GM06990 (cell line): ENCODE data around the gene CARD19.

Source experiments
- DNase-seq: peaks from one replicate; pipeline ENCODE4 v3.0.0-alpha.2; 2011; ENCODE audit not compliant: insufficient read length; ENCODE audit errors: extremely low read depth
- H3K27me3 ChIP-seq: replicated peaks from 2 replicates; pipeline ENCODE4 v1.6.0; 2011; ENCODE audit warnings: low read length; ENCODE audit not compliant: control insufficient read depth, insufficient read depth
- H3K36me3 ChIP-seq: 2 replicates; pipeline ENCODE4 v1.5.1; 2011; ENCODE audit warnings: low read length; ENCODE audit not compliant: control insufficient read depth, insufficient read depth
- H3K4me3 ChIP-seq: replicated peaks from 2 replicates; pipeline ENCODE4 v1.5.1; 2011; ENCODE audit warnings: low read depth, mild to moderate bottlenecking, control low read depth, low read length
- TF ChIP-seq, protein P1 (sequence below): IDR thresholded peaks from 2 replicates; pipeline ENCODE4 v1.5.1; 2011; ENCODE audit warnings: low read length, control low read depth, mild to moderate bottlenecking, inconsistent platforms; ENCODE audit not compliant: insufficient read depth, poor library complexity, severe bottlenecking

The CARD19 gene

DNA sequence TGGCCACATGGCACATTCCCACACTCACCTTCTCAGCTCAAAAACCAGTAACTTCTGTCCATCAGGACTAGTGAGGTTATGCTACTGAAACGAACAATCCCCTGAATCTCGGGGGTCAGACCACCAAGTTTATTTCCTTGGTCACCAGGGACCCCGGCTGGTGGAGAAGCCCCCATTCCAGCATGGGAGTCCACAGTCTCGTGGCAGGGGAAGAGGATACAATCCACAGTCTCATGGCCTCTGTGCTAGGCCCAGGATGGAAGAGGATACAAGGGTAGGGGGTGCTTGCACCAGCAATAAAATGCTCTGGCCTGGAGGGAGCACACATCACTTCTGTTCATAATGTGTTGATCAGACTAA lies 7.4 kb upstream of the CARD19 start:
- Histone ChIP-seq H3K36me3 (peaks cover 10% of the 10 kb centered on the region), H3K27me3 (no peaks in the 10 kb centered on the region), H3K4me3 (no peak overlapping the region)
- TF ChIP-seq, protein P1, sequence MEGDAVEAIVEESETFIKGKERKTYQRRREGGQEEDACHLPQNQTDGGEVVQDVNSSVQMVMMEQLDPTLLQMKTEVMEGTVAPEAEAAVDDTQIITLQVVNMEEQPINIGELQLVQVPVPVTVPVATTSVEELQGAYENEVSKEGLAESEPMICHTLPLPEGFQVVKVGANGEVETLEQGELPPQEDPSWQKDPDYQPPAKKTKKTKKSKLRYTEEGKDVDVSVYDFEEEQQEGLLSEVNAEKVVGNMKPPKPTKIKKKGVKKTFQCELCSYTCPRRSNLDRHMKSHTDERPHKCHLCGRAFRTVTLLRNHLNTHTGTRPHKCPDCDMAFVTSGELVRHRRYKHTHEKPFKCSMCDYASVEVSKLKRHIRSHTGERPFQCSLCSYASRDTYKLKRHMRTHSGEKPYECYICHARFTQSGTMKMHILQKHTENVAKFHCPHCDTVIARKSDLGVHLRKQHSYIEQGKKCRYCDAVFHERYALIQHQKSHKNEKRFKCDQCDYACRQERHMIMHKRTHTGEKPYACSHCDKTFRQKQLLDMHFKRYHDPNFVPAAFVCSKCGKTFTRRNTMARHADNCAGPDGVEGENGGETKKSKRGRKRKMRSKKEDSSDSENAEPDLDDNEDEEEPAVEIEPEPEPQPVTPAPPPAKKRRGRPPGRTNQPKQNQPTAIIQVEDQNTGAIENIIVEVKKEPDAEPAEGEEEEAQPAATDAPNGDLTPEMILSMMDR, result no peak
- no peak for DNase-seq

DNA sequence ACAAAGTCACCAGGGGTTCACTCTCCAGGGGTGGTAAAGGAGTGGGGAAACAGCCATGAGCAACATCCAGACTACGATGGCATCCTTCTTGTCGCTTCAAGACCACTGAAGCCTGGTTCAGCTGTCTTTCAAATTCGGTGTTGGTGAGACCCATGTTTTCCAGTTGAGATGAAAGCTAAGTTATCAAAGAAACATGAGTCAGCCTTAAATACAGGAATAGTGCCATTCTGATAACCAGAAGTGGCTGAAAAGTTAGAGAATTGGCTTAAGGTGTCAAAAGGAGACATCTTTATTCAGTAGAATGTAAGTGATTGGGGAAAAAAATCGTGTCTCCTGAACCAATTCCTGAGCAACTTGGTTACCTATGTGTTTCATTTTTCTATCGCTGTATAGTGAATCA lies 7.0 kb upstream of the CARD19 start:
- Histone ChIP-seq H3K27me3 (no peaks in the 10 kb centered on the region), H3K36me3 (peaks cover 10% of the 10 kb centered on the region), H3K4me3 (no peak overlapping the region)
- DNase-seq, result no peak
- TF ChIP-seq, protein P1, result no peak

DNA sequence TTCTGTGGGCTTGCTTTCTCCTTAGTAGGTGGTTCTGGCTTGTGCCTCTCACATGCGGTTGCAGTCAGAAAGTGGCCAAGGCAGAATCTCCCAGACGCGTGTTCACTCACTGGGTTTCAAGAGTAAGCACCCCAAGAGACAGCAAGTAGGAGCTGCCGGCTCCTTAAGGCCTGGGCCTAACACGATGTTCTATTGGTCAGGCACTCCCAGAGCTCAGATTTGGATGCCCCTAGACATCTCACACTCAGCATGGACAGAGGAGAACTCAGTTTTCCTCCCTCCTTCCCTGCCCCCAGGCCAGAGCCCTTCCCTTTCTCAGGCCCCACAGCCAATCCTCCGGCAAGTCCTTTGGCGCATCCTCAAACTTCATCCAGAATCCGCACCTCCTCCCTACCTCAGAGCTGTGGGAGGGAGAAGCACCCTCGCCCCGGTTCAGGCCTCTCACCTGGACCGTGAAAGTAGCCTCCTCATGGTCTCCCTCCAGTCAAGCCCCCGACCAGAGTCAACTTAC lies 6.5 kb upstream of the CARD19 start:
- Histone ChIP-seq H3K27me3 (no peaks in the 10 kb centered on the region), H3K4me3 (no peak overlapping the region), H3K36me3 (peaks cover 8% of the 10 kb centered on the region)
- TF ChIP-seq, protein P1, result no peak
- no peak for DNase-seq

DNA sequence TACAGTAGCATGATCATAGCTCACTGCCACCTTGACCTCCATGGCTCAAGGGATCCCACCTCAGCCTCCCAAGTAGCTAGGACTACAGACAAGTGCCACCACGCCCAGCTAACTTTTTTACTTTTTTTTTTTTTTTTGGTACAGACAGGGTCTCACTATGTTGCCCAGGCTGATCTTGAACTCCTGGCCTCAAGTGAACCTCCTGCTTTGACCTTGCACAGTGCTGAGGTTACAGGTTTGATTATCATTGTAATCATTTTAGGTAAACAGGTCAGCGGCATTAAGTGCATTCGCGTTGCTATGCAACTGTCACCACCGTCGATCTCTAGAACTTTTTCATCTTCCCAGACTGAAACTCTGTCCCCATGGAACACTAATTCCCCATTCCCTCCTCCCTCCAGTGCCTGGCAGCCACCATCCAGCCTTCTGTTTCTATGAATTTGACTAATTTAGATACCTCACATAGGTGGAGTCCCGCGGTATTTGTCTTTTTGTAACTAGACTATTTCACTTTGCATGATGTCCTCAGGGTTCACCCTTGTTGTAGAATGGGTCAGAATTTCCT lies 5.8 kb upstream of the CARD19 start:
- no peaks in the 10 kb centered on the region for H3K27me3 ChIP-seq
- H3K36me3 ChIP-seq, result peaks cover 5% of the 10 kb centered on the region
- H3K4me3 ChIP-seq, result no peak overlapping the region
- no peak for DNase-seq
- TF ChIP-seq, protein P1, result no peak

DNA sequence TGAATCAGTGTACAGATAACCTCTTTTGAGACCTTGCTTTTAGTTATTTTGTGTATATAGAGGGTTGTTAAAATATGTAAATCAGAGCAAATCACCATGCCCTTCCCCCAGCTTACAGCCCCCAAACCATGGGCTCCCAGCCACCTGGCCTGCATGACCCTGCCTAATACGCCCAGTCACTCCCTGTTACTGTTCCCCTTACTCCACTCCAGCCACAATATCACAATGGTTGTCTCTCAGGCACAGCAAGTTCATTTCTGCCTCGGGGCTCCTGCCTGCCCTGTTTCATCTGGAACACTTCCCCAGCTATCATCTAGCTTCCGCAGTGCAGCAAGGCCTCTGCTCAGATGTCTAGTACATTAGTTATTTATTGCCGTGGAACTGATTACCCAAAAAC lies 5.0 kb upstream of the CARD19 start:
- Histone ChIP-seq H3K4me3 (no peak overlapping the region), H3K27me3 (no peaks in the 10 kb centered on the region), H3K36me3 (peaks cover 2% of the 10 kb centered on the region)
- DNase-seq, result no peak
- TF ChIP-seq, protein P1, result no peak
